HepG2 (cell line): Measurements from ENCODE around the gene ADAP2. TPM values are rescaled to one million over a fixed set of nuclear protein-coding genes. Genes with fewer than 3 reads are reported as not detected.

Experiments used
- ATAC-seq: fragments of 200-7000 bp; cut with Tn5 transposase; 3 replicates; pipeline ENCODE4 v1.9.1; 2020; ENCODE audit warnings: mild to moderate bottlenecking, moderate library complexity
- Bru-seq: library from RNA; stranded (reverse); fragments of 400-500 nt; gene quantifications from one replicate; lab custom pipeline; 2021; lab: Mats Ljungman, UMichigan
- BruChase-seq, 2 experiments: library from RNA; stranded (reverse); fragments of 400-500 nt; gene quantifications; one replicate each; lab custom pipeline; 2021; lab: Mats Ljungman, UMichigan
- BruUV-seq: library from RNA; stranded (reverse); fragments of 400-500 nt; replicated peaks from 2 replicates; lab custom pipeline; 2021; lab: Mats Ljungman, UMichigan
- CTCF ChIA-PET: fragments of 300-600 bp; formaldehyde crosslinking; extraction: SDS; loops from one replicate; lab custom pipeline; 2021; ENCODE audit warnings: low total read pairs, inconsistent platforms, low intra/inter-chr PET ratio; lab: Yijun Ruan, JAX
- POLR2A ChIA-PET: fragments of 350-600 bp; sonication (Branson Sonifier 250); formaldehyde crosslinking; loops from one replicate; lab custom pipeline; 2020; ENCODE audit warnings: antibody characterized with exemption, inconsistent platforms; lab: Yijun Ruan, JAX
- DNase-seq: peaks from one replicate; pipeline ENCODE4 v3.0.0-alpha.2; 2015; ENCODE audit warnings: low spot score
- FAIRE-seq: peaks from 3 replicates; lab custom pipeline; 2011; peaks lifted over from hg19 to GRCh38; lab: Jason Lieb, UNC
- H2AFZ ChIP-seq: one replicate; pipeline ENCODE4 v1.6.1; 2011; ENCODE audit warnings: low read length, inconsistent platforms
- H3K27ac ChIP-seq: fragments of 300-600 bp; 3 replicates; pipeline ENCODE4 v1.8.0; 2011; ENCODE audit warnings: mixed run types, mild to moderate bottlenecking, mixed read lengths, low read length, inconsistent platforms; ENCODE audit not compliant: insufficient read depth; ENCODE audit errors: extremely low read length
- H3K27me3 ChIP-seq, 2 experiments: fragments of 200-600 bp in 1 of 2; 2 replicates in 1 of 2; 3 replicates in 1 of 2; pipeline versions ENCODE4 v1.6.0 to v1.8.0; 2011; ENCODE audit warnings: low read length in 2 of 2, mild to moderate bottlenecking in 2 of 2, moderate library complexity in 2 of 2, inconsistent platforms in 1 of 2; ENCODE audit not compliant: insufficient read depth in 2 of 2, control insufficient read depth in 1 of 2
- H3K36me3 ChIP-seq, 2 experiments: fragments of 200-600 bp in 1 of 2; replicated peaks in 1 of 2; 2 replicates in 1 of 2; 3 replicates in 1 of 2; pipeline versions ENCODE4 v1.5.1 to v1.8.0; 2011; ENCODE audit warnings: low read length in 2 of 2, inconsistent platforms in 1 of 2; ENCODE audit not compliant: insufficient read depth in 2 of 2, control insufficient read depth in 1 of 2
- H3K4me1 ChIP-seq: 2 replicates; pipeline ENCODE4 v1.5.1; 2012; ENCODE audit warnings: low read length, inconsistent platforms; ENCODE audit not compliant: insufficient read depth
- H3K4me2 ChIP-seq: 2 replicates; pipeline ENCODE4 v1.6.0; 2011; ENCODE audit warnings: low read depth, low read length, inconsistent platforms
- H3K4me3 ChIP-seq, 3 experiments: fragments of 200-600 bp in 1 of 3; sonication (generic), shearing (Covaris generic) in 1 of 3; replicated peaks in 1 of 3; 2 replicates each; pipeline ENCODE4 v1.5.1; 2011 to 2016; ENCODE audit warnings: low read length in 3 of 3, inconsistent platforms in 2 of 3, low read depth in 2 of 3, mild to moderate bottlenecking in 2 of 3, control low read depth in 1 of 3, mixed read lengths in 1 of 3; ENCODE audit not compliant: insufficient read depth in 1 of 3
- H3K79me2 ChIP-seq: one replicate; pipeline ENCODE4 v1.6.1; 2011; ENCODE audit warnings: low read length, inconsistent platforms; ENCODE audit not compliant: insufficient read depth
- H3K9ac ChIP-seq: 2 replicates; pipeline ENCODE4 v1.6.0; 2011; ENCODE audit warnings: mild to moderate bottlenecking, low read depth, low read length, inconsistent platforms; ENCODE audit not compliant: insufficient read depth
- H3K9me3 ChIP-seq: 2 replicates; pipeline ENCODE4 v1.5.1; 2012; ENCODE audit warnings: mild to moderate bottlenecking, low read length
- H4K20me1 ChIP-seq: 2 replicates; pipeline ENCODE4 v1.6.0; 2011; ENCODE audit warnings: inconsistent platforms, mild to moderate bottlenecking, low read length, moderate library complexity; ENCODE audit not compliant: insufficient read depth
- KLF12 ChIP-seq: sonication (generic); formaldehyde crosslinking; IDR thresholded peaks from 2 replicates; pipeline ENCODE4 v1.4.0; 2020; ENCODE audit warnings: missing genetic modification reagents, borderline replicate concordance
- RBFOX2 ChIP-seq: fragments of 200-400 bp; formaldehyde crosslinking; IDR thresholded peaks from 2 replicates; pipeline ENCODE4 v1.6.1; 2017; ENCODE audit warnings: low read depth, mild to moderate bottlenecking, low read length
- SALL1 ChIP-seq: sonication (generic); formaldehyde crosslinking; IDR thresholded peaks from 2 replicates; pipeline ENCODE4 v1.8.0; 2022; ENCODE audit warnings: mild to moderate bottlenecking, missing genetic modification reagents
- ZFP82 ChIP-seq: sonication (generic); formaldehyde crosslinking; IDR thresholded peaks from 2 replicates; pipeline ENCODE4 v1.5.1; 2020; ENCODE audit warnings: mild to moderate bottlenecking, missing genetic modification reagents, borderline replicate concordance
- ZMAT3 ChIP-seq: sonication (generic); formaldehyde crosslinking; conservative IDR thresholded peaks from 2 replicates; pipeline ENCODE4 v1.7.0; 2021; ENCODE audit warnings: missing genetic modification reagents
- ZNF556 ChIP-seq: sonication (generic); formaldehyde crosslinking; IDR thresholded peaks from 2 replicates; pipeline ENCODE4 v1.4.0; 2020; ENCODE audit warnings: mild to moderate bottlenecking, missing genetic modification reagents, borderline replicate concordance
- ZNF629 ChIP-seq: sonication (generic); formaldehyde crosslinking; conservative IDR thresholded peaks from 2 replicates; pipeline ENCODE4 v1.5.0; 2020; ENCODE audit warnings: missing genetic modification reagents
- WGBS: methylation state at CpG from one replicate; pipeline ENCODE4 v1.1.6; 2017; ENCODE audit warnings: low lambda C conversion rate; 5-methylcytosine and 5-hydroxymethylcytosine counted together
- in situ Hi-C: cut with HindIII; loops from 2 replicates; pipeline ENCODE4 v1.10.0; 2017; ENCODE audit warnings: low pct_unique_long_range_greater_than_20kb; ENCODE audit not compliant: extremely low pct_ligation_motif_present
- intact Hi-C: fragments of 100-400 bp; cut with micrococcal nuclease; formaldehyde crosslinking; loops from one replicate; pipeline ENCODE4 v1.10.0; 2022; ENCODE audit not compliant: unreplicated experiment
- long read RNA-seq, 2 experiments: library from RNA in 1 of 2; library from polyadenylated mRNA in 1 of 2; stranded (forward) in 1 of 2; unstranded in 1 of 2; transcript quantifications; one replicate each; pipeline ENCODE4 v2.0.0, GENCODE V29; 2019 to 2022
- polyA minus RNA-seq, 3 experiments: library from RNA; depleted of rRNA, polyadenylated mRNA; stranded (reverse); fragments of >200 nt; gene quantifications; 2 replicates each; pipeline ENCODE4 v1.2.3, GENCODE V29; 2011; ENCODE audit warnings: low replicate concordance in 1 of 3
- polyA plus RNA-seq, 8 experiments: library from polyadenylated mRNA; depleted of rRNA in 3 of 8; stranded (reverse) in 7 of 8; unstranded in 1 of 8; fragments of >200 nt; fragmentation: Illumina TruSeq in 4 of 8; extraction: Trizol in 4 of 8; gene quantifications; 2 replicates each; pipeline versions ENCODE4 v1.2.1 to v1.2.3, GENCODE V29; 2011 to 2016; ENCODE audit warnings: low read depth in 4 of 8, missing spikeins in 1 of 8, mixed read lengths in 1 of 8; ENCODE audit not compliant: insufficient read depth in 1 of 8
- total RNA-seq, 5 experiments: library from RNA; depleted of rRNA; stranded (reverse); fragments of >200 nt; fragmentation: Illumina TruSeq; extraction: Trizol; gene quantifications; 2 replicates each; pipeline ENCODE4 v1.2.3, GENCODE V29; 2016; ENCODE audit warnings: low read depth in 1 of 5
- TF ChIP-seq, protein P1 (sequence below): IDR thresholded peaks from 2 replicates; pipeline ENCODE4 v1.6.1; 2012; ENCODE audit warnings: inconsistent platforms
- TF ChIP-seq, protein P2 (sequence below): sonication (generic); formaldehyde crosslinking; IDR thresholded peaks from 2 replicates; pipeline ENCODE4 v1.5.1; 2020; ENCODE audit warnings: mild to moderate bottlenecking, missing genetic modification reagents, moderate library complexity
- TF ChIP-seq, protein P3 (sequence below): sonication (generic); formaldehyde crosslinking; IDR thresholded peaks from 2 replicates; pipeline ENCODE4 v1.5.0; 2020; ENCODE audit warnings: mild to moderate bottlenecking, missing genetic modification reagents, moderate library complexity

Gene ADAP2, protein sequence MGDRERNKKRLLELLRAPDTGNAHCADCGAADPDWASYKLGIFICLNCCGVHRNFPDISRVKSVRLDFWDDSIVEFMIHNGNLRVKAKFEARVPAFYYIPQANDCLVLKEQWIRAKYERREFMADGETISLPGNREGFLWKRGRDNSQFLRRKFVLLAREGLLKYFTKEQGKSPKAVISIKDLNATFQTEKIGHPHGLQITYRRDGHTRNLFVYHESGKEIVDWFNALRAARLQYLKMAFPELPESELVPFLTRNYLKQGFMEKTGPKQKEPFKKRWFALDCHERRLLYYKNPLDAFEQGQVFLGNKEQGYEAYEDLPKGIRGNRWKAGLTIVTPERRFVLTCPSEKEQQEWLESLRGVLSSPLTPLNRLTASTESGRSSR
- total RNA-seq (2016; rRNA removed; fragmentation: Illumina TruSeq; extraction: Trizol) (0.51 and 0.73 TPM in 2 replicates), polyA plus RNA-seq (2011; rRNA removed) (0.39 and 0.70 TPM in 2 replicates), polyA minus RNA-seq (2011; rRNA and poly(A)+ RNA removed; ENCODE audit: low replicate concordance) (0.84 and 1.4 TPM in 2 replicates), Bru-seq, nascent RNA (percentile 23 among the genes with signal in this experiment), BruChase-seq, experiment 1, labeled RNA remaining after a 6-hour chase (percentile 24 among the genes with signal in this experiment), BruChase-seq, experiment 2, labeled RNA remaining after a 2-hour chase (percentile 19 among the genes with signal in this experiment)
- total RNA-seq (2016; cell fraction: cytosol; rRNA removed; fragmentation: Illumina TruSeq; extraction: Trizol; ENCODE audit: low read depth), result 1.2 and 2.3 TPM in 2 replicates
- total RNA-seq (2016; cell fraction: insoluble cytoplasmic fraction; rRNA removed; fragmentation: Illumina TruSeq; extraction: Trizol), result 0.52 and 0.56 TPM in 2 replicates
- 1.8 and 2.1 TPM in 2 replicates for total RNA-seq (2016; cell fraction: membrane; rRNA removed; fragmentation: Illumina TruSeq; extraction: Trizol)
- 0.28 and 0.34 TPM in 2 replicates for total RNA-seq (2016; cell fraction: nucleus; rRNA removed; fragmentation: Illumina TruSeq; extraction: Trizol)
- 0.67 and 0.79 TPM in 2 replicates for polyA plus RNA-seq (2011; cell fraction: cytosol; rRNA removed)
- 0.45 and 0.74 TPM in 2 replicates for polyA plus RNA-seq (2011; cell fraction: nucleus; rRNA removed)
- polyA plus RNA-seq (2012), result 0.40 and 1.1 TPM in 2 replicates
- polyA plus RNA-seq (2016; cell fraction: cytosol; fragmentation: Illumina TruSeq; extraction: Trizol; ENCODE audit: low read depth), result 0.47 and 0.58 TPM in 2 replicates
- 0.70 and 0.76 TPM in 2 replicates for polyA plus RNA-seq (2016; cell fraction: insoluble cytoplasmic fraction; fragmentation: Illumina TruSeq; extraction: Trizol; ENCODE audit: low read depth)
- polyA plus RNA-seq (2016; cell fraction: membrane; fragmentation: Illumina TruSeq; extraction: Trizol; ENCODE audit: low read depth), result 1.3 and 1.4 TPM in 2 replicates
- polyA plus RNA-seq (2016; cell fraction: nucleus; fragmentation: Illumina TruSeq; extraction: Trizol; ENCODE audit: insufficient read depth, low read depth), result 0.20 and 2.6 TPM in 2 replicates
- 0.53 and 1.4 TPM in 2 replicates for polyA minus RNA-seq (2011; cell fraction: cytosol; rRNA and poly(A)+ RNA removed)
- polyA minus RNA-seq (2011; cell fraction: nucleus; rRNA and poly(A)+ RNA removed), result 0.87 and 1.2 TPM in 2 replicates
- long read RNA-seq, experiment 1, partial matches to known transcripts, result 0 of 3 reads
- long read RNA-seq, experiment 1, other reads (novel, unspliced or antisense), result 2 of 3 reads
- long read RNA-seq, experiment 2, partial matches to known transcripts, result 0 of 2 reads
- long read RNA-seq, experiment 2, other reads (novel, unspliced or antisense), result 2 of 2 reads

DNA sequence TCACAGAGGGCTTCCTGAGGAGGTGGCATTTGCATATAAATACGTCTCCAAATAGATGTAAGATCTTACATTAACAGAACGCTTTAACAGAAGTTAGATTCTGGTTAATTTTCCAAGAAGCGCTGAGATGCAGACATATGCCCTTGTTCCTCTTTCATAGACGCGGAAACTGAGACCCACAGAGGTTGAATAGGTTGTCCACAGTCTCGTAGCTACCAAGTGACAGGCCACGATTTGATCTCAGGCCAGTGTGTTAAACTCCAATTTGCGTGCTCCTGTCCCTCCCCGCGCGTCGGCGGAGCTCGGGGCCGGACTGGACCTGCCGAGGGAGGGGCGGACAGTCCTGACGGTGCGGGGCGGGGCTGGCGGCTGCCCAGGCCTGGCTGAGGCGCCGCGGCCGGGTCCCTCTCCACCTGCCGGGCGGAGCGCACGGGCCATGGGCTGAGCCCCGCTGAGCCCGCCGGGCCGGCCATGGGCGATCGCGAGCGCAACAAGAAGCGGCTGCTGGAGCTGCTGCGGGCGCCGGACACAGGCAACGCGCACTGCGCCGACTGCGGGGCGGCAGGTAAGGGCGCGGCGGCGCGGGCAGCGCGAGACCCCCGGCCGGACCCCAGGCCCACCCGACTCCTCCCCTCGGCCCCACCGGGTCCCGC lies at the start of gene ADAP2:
Gene ADAP2 (plus strand): TSS at position 402 of the 653 bp plus-strand sequence. CDS start 70 bp downstream, at position 472.
- no peak within 1 kb of the TSS for H3K27ac ChIP-seq
- POLR2A ChIA-PET, result interaction anchor here (0.5 kb wide), 1 partner anchor 201 kb away, joined by 3 read pairs; no protein-coding TSS in a partner anchor
- 3% methylated on average over 8 of the region's 60 CpGs for WGBS
- TF ChIP-seq, protein P1, sequence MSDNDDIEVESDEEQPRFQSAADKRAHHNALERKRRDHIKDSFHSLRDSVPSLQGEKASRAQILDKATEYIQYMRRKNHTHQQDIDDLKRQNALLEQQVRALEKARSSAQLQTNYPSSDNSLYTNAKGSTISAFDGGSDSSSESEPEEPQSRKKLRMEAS, result peak; percentile 25; the same call in 1 of the 2 replicates
- TF ChIP-seq SALL1 (CRISPR knock-in tag) (peak; percentile 33; the same call in 1 of the 2 replicates), KLF12 (no peak), RBFOX2 (0 out of 2 replicates have a peak, but pooled peaks have one; percentile 26), ZNF556 (0 out of 2 replicates have a peak, but pooled peaks have one; percentile 61), ZFP82 (CRISPR knock-in tag) (no peak), ZNF629 (CRISPR knock-in tag) (0 out of 2 replicates have a peak, but pooled peaks have one; percentile 27), ZMAT3 (CRISPR knock-in tag) (no peak)
- TF ChIP-seq, protein P2, sequence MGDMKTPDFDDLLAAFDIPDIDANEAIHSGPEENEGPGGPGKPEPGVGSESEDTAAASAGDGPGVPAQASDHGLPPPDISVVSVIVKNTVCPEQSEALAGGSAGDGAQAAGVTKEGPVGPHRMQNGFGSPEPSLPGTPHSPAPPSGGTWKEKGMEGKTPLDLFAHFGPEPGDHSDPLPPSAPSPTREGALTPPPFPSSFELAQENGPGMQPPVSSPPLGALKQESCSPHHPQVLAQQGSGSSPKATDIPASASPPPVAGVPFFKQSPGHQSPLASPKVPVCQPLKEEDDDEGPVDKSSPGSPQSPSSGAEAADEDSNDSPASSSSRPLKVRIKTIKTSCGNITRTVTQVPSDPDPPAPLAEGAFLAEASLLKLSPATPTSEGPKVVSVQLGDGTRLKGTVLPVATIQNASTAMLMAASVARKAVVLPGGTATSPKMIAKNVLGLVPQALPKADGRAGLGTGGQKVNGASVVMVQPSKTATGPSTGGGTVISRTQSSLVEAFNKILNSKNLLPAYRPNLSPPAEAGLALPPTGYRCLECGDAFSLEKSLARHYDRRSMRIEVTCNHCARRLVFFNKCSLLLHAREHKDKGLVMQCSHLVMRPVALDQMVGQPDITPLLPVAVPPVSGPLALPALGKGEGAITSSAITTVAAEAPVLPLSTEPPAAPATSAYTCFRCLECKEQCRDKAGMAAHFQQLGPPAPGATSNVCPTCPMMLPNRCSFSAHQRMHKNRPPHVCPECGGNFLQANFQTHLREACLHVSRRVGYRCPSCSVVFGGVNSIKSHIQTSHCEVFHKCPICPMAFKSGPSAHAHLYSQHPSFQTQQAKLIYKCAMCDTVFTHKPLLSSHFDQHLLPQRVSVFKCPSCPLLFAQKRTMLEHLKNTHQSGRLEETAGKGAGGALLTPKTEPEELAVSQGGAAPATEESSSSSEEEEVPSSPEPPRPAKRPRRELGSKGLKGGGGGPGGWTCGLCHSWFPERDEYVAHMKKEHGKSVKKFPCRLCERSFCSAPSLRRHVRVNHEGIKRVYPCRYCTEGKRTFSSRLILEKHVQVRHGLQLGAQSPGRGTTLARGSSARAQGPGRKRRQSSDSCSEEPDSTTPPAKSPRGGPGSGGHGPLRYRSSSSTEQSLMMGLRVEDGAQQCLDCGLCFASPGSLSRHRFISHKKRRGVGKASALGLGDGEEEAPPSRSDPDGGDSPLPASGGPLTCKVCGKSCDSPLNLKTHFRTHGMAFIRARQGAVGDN (CRISPR knock-in tag), result peak; percentile 59
- TF ChIP-seq, protein P3, sequence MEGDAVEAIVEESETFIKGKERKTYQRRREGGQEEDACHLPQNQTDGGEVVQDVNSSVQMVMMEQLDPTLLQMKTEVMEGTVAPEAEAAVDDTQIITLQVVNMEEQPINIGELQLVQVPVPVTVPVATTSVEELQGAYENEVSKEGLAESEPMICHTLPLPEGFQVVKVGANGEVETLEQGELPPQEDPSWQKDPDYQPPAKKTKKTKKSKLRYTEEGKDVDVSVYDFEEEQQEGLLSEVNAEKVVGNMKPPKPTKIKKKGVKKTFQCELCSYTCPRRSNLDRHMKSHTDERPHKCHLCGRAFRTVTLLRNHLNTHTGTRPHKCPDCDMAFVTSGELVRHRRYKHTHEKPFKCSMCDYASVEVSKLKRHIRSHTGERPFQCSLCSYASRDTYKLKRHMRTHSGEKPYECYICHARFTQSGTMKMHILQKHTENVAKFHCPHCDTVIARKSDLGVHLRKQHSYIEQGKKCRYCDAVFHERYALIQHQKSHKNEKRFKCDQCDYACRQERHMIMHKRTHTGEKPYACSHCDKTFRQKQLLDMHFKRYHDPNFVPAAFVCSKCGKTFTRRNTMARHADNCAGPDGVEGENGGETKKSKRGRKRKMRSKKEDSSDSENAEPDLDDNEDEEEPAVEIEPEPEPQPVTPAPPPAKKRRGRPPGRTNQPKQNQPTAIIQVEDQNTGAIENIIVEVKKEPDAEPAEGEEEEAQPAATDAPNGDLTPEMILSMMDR, result peak; percentile 8; the same call in 1 of the 2 replicates

More for the DNA sequence above, at the start of gene ADAP2:
- ATAC-seq, result peak; percentile 90
- Histone ChIP-seq H3K36me3 (no peaks in the 10 kb centered on the region), H2AFZ (peak within 1 kb of the TSS; percentile 5), H3K4me2 (peak within 1 kb of the TSS; percentile 96), H3K4me3 (peak within 1 kb of the TSS; percentile 46 to 71 (median 51)), H3K79me2 (no peaks in the 10 kb centered on the region), H3K27me3 (peaks cover 0 to 22% of the 10 kb centered on the region in 2 experiments; a peak in 2 of 5 replicates), H3K4me1 (peaks cover 27% of the 10 kb centered on the region), H4K20me1 (no peaks in the 10 kb centered on the region), H3K9ac (peak within 1 kb of the TSS; percentile 34; the same call in 1 of the 2 replicates), H3K9me3 (no peaks in the 10 kb centered on the region)
- BruUV-seq, result no TSS peak
- FAIRE-seq, result no peak
- CTCF ChIA-PET, result no interaction called here
- in situ Hi-C loops, result no loop called here
- DNase-seq, result no peak
- intact Hi-C loops, result no loop called here
